Measurements from ENCODE around the gene FMO3.

- no peak for TF ChIP-seq CTCF (conservative IDR thresholded peaks at IDR 0.05; ENCODE audit: low read depth, low read length)
- TF ChIP-seq EZH2 (IDR thresholded peaks at IDR 0.05; ENCODE audit: borderline replicate concordance, low read depth, low read length, poor library complexity, severe bottlenecking), result no peak
Measured at GRCh38 chr1:171048014-171048413, 42.7 kb upstream of the FMO3 start.

Data from A673 (cell line).